ENCODE data around the gene C20orf173.
A peak's percentile ranks its signal among the peaks of the same experiment; 100 is the strongest.

C20orf173 gene

DNA sequence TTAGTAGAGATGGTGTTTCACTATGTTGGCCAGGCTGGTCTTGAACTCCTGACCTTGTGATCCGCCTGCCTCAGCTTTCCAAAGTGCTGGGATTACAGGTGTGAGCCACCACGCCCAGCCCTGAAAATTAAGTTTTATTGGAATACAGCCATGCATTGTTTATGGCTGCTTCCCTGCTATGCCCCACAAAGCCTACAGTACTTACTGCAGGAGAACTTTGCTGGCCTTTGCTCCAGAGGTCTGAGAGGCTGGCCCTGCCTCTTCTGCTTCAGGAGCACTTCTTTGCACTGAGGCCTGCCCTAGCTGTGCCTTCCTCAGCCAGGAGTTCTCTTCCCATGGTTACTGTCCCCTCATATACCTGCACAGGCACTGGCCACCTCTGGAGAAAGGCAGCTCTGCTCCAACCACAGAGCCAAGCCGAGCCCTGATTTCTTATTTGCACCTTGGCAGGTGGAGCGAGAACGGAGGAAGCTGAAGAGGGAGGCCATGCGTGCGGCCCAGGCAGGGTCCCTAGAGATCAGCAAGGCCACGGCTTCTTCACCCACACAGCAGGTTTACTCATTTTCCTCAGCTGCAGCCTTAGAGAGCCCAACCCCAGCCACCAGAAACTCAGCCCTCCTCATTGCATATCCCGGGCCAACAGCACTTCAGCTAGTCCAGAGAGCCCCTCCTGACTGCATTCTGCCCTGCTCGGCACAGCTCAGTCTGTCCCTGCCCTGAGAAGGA lies 20.8 kb downstream of the C20orf173 start:
- no peak for DNase-seq (ENCODE audit: low read depth)
- TF ChIP-seq, protein P1, sequence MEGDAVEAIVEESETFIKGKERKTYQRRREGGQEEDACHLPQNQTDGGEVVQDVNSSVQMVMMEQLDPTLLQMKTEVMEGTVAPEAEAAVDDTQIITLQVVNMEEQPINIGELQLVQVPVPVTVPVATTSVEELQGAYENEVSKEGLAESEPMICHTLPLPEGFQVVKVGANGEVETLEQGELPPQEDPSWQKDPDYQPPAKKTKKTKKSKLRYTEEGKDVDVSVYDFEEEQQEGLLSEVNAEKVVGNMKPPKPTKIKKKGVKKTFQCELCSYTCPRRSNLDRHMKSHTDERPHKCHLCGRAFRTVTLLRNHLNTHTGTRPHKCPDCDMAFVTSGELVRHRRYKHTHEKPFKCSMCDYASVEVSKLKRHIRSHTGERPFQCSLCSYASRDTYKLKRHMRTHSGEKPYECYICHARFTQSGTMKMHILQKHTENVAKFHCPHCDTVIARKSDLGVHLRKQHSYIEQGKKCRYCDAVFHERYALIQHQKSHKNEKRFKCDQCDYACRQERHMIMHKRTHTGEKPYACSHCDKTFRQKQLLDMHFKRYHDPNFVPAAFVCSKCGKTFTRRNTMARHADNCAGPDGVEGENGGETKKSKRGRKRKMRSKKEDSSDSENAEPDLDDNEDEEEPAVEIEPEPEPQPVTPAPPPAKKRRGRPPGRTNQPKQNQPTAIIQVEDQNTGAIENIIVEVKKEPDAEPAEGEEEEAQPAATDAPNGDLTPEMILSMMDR (IDR thresholded peaks at IDR 0.05; ENCODE audit: insufficient read depth, low read depth, low read length, missing control alignments): no peak
- no peak overlapping the region for H3K4me3 ChIP-seq (ENCODE audit: low read depth, low read length)

DNA sequence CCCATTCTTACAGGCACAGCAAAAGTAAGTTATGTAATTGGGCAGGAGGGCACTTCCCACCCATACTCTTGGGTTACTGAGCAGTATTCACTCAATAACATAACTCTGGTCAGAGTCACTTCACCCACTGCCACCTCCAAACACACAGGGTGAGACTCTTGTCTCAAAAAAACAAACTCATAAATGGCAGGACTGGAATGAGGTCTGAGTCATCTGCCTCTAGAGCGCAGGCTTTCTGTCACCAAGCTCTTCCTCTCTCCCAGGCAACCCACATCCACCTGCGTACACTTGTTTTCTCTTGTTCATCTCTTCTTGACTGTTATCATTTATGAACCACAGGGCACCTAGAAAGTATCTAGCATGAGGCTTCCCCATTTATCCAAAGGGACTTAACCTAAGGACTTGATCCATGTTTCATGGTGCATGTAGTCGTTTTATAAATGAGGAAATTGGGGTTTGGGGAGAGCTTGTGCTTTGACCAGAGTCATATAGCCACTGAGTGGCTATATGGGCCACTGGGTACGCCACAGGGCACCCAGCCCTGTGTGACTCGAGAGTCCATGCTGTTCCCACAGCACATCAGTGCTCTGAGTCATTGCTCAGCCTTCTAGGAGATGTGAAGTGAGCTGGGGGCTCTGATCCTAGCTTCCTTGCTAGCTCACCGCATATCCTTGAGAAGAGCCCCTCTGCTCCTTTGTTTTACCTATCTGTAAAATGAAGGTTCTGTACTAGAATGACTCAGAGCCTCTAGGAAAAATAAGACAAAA lies 22.4 kb downstream of the C20orf173 start:
- no peak overlapping the region for H3K4me3 ChIP-seq (ENCODE audit: low read depth, low read length)
- TF ChIP-seq, protein P1 (IDR thresholded peaks at IDR 0.05; ENCODE audit: insufficient read depth, low read depth, low read length, missing control alignments): no peak
- peak; percentile 11 for DNase-seq (ENCODE audit: low read depth)

DNA sequence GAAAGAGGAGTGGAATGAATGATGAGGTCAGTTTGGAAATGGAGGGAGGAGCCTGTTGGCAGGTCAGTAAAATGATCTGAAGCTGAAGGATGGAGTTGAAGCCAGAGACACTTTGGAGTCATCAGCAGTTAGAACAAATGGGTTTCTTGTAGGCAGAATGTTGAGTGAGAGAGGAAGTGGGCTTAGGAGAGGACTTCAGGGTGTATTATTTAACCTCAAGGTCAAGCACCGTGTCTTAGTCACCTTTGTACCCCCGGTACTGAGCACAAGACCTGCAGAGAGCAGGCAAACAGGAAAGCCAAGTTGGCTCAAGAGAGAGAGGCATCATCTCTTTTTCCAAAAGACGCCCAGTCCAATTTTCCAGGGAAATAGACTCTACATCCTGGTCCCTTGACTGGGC lies 23.3 kb downstream of the C20orf173 start:
- DNase-seq (ENCODE audit: low read depth): peak; percentile 8
- TF ChIP-seq, protein P1 (IDR thresholded peaks at IDR 0.05; ENCODE audit: insufficient read depth, low read depth, low read length, missing control alignments): no peak
- no peak overlapping the region for H3K4me3 ChIP-seq (ENCODE audit: low read depth, low read length)

DNA sequence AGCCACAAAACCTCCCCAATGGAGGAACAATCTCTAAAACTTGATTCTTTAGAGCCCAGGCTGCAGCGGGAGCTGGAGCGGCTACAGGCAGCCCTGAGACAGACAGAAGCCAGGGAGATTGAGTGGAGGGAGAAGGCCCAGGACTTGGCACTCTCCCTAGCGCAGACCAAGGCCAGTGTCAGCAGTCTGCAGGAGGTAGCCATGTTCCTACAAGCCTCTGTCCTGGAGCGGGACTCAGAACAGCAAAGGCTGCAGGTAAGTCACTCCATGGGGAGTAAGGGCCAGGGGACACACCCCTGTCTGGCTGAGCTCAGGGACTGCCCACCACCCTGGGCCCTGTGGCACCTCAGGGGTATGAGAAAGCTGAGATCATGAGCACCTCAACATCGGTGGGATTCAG lies 24.7 kb downstream of the C20orf173 start:
- H3K4me3 ChIP-seq (ENCODE audit: low read depth, low read length): no peak overlapping the region
- no peak for DNase-seq (ENCODE audit: low read depth)
- TF ChIP-seq, protein P1 (IDR thresholded peaks at IDR 0.05; ENCODE audit: insufficient read depth, low read depth, low read length, missing control alignments): no peak

DNA sequence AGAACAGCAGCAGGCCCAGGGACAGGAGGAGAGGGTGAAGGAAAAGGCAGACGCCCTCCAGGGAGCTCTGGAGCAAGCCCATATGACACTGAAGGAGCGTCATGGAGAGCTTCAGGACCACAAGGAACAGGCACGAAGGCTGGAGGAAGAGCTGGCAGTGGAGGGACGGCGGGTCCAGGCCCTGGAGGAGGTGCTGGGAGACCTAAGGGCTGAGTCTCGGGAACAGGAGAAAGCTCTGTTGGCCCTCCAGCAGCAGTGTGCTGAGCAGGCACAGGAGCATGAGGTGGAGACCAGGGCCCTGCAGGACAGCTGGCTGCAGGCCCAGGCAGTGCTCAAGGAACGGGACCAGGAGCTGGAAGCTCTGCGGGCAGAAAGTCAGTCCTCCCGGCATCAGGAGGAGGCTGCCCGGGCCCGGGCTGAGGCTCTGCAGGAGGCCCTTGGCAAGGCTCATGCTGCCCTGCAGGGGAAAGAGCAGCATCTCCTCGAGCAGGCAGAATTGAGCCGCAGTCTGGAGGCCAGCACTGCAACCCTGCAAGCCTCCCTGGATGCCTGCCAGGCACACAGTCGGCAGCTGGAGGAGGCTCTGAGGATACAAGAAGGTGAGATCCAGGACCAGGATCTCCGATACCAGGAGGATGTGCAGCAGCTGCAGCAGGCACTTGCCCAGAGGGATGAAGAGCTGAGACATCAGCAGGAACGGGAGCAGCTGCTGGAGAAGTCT lies 25.5 kb downstream of the C20orf173 start:
- TF ChIP-seq, protein P1 (IDR thresholded peaks at IDR 0.05; ENCODE audit: insufficient read depth, low read depth, low read length, missing control alignments): no peak
- no peak overlapping the region for H3K4me3 ChIP-seq (ENCODE audit: low read depth, low read length)
- DNase-seq (ENCODE audit: low read depth): no peak

DNA sequence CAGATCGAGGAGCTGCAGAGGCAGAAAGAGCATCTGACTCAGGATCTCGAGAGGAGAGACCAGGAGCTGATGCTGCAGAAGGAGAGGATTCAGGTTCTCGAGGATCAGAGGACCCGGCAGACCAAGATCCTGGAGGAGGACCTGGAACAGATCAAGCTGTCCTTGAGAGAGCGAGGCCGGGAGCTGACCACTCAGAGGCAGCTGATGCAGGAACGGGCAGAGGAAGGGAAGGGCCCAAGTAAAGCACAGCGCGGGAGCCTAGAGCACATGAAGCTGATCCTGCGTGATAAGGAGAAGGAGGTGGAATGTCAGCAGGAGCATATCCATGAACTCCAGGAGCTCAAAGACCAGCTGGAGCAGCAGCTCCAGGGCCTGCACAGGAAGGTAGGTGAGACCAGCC lies 26.2 kb downstream of the C20orf173 start:
- no peak overlapping the region for H3K4me3 ChIP-seq (ENCODE audit: low read depth, low read length)
- DNase-seq (ENCODE audit: low read depth): no peak
- TF ChIP-seq, protein P1 (IDR thresholded peaks at IDR 0.05; ENCODE audit: insufficient read depth, low read depth, low read length, missing control alignments): no peak
